IgD-negative memory B cell (primary cell): ENCODE results near the gene ZNF205. TPM values are rescaled to one million over a fixed set of nuclear protein-coding genes. Genes with fewer than 3 reads are reported as not detected.
"Not testable (repeated sequence)": the region's sequence is repeated elsewhere in the genome, so short reads cannot be mapped to it uniquely, and the experiment has no call there.

ENCODE experiments used
- H3K27ac Mint-ChIP-seq, 3 donors: one replicate each; pipeline ENCODE4 v1.8.0; 2020 to 2022; ENCODE audit warnings: mild to moderate bottlenecking in 3 of 3, mixed read lengths in 3 of 3, moderate library complexity in 1 of 3
- H3K27me3 Mint-ChIP-seq: one replicate; pipeline ENCODE4 v1.8.0; 2021; ENCODE audit warnings: mixed read lengths
- H3K36me3 Mint-ChIP-seq: one replicate; pipeline ENCODE4 v1.8.0; 2020; ENCODE audit warnings: mild to moderate bottlenecking, mixed read lengths
- H3K4me1 Mint-ChIP-seq, 3 donors: one replicate each; pipeline ENCODE4 v1.8.0; 2020 to 2022; ENCODE audit warnings: mixed read lengths in 3 of 3, mild to moderate bottlenecking in 1 of 3
- H3K4me3 Mint-ChIP-seq, 4 donors: one replicate each; pipeline ENCODE4 v1.8.0; 2020 to 2022; ENCODE audit warnings: mild to moderate bottlenecking in 4 of 4, mixed read lengths in 4 of 4, moderate library complexity in 3 of 4
- H3K9me3 Mint-ChIP-seq, 3 donors: one replicate each; pipeline ENCODE4 v1.8.0; 2020 to 2021; ENCODE audit warnings: mixed read lengths in 3 of 3, mild to moderate bottlenecking in 1 of 3
- polyA plus RNA-seq: library from polyadenylated mRNA; unstranded; fragments of 300-500 nt; fragmentation: Illumina TruSeq; gene quantifications from one replicate; pipeline ENCODE4 v1.2.3, GENCODE V29; 2021

Gene ZNF205
- polyA plus RNA-seq, 1 donor from 2014 or later, result not detected

GRCh38 chr16:3152277-3152990 lies 40.0 kb downstream of the ZNF205 start:
- H3K9me3 Mint-ChIP-seq, result peaks cover 0 to 10% (median 0%) of the 10 kb centered on the region in 3 donors

GRCh38 chr16:3152991-3153368 lies 40.6 kb downstream of the ZNF205 start:
- Mint-ChIP-seq H3K27ac (peak overlapping the region; percentile 95 to 100 (median 99)), H3K4me1 (peaks cover 18 to 37% (median 25%) of the 10 kb centered on the region in 3 donors)

More at GRCh38 chr16:3152277-3152990, 40.0 kb downstream of the ZNF205 start:
- Mint-ChIP-seq H3K4me1 (peaks cover 14 to 32% (median 22%) of the 10 kb centered on the region in 3 donors), H3K4me3 (peak overlapping the region; percentile 76 to 96 (median 90)), H3K36me3 (no peaks in the 10 kb centered on the region), H3K27ac (peak overlapping the region; percentile 95 to 100 (median 99)), H3K27me3 (peaks cover 1% of the 10 kb centered on the region)

GRCh38 chr16:3155181-3155580 lies 42.8 kb downstream of the ZNF205 start:
- Mint-ChIP-seq H3K4me3 (peak overlapping the region in 2 of 4 donors; percentile 53 to 100), H3K27me3 (peaks cover 1% of the 10 kb centered on the region), H3K4me1 (peaks cover 21 to 44% (median 24%) of the 10 kb centered on the region in 3 donors), H3K9me3 (peaks cover 0 to 12% (median 0%) of the 10 kb centered on the region in 3 donors), H3K36me3 (no peaks in the 10 kb centered on the region), H3K27ac (peak overlapping the region in 2 of 3 donors; percentile 44 to 99)

More at GRCh38 chr16:3152991-3153368, 40.6 kb downstream of the ZNF205 start:
- Mint-ChIP-seq H3K4me3 (peak overlapping the region; percentile 76 to 96 (median 90)), H3K36me3 (no peaks in the 10 kb centered on the region), H3K9me3 (peaks cover 0 to 10% (median 0%) of the 10 kb centered on the region in 3 donors), H3K27me3 (peaks cover 1% of the 10 kb centered on the region)

- H3K27ac Mint-ChIP-seq, result peak overlapping the region in 1 of 3 donors; percentile 99
- no peaks in the 10 kb centered on the region for H3K36me3 Mint-ChIP-seq
- peaks cover 16 to 39% (median 22%) of the 10 kb centered on the region in 3 donors for H3K4me1 Mint-ChIP-seq
- no peaks in the 10 kb centered on the region for H3K27me3 Mint-ChIP-seq
- H3K4me3 Mint-ChIP-seq, result peak overlapping the region in 1 of 4 donors; percentile 100
- H3K9me3 Mint-ChIP-seq, result peaks cover 0 to 12% (median 0%) of the 10 kb centered on the region in 3 donors
Measured at GRCh38 chr16:3155972-3156371, 43.6 kb downstream of the ZNF205 start.

- Mint-ChIP-seq H3K4me3 (peak overlapping the region; percentile 82 to 100 (median 92)), H3K4me1 (peaks cover 9 to 30% (median 16%) of the 10 kb centered on the region in 3 donors), H3K27ac (peak overlapping the region; percentile 92 to 99 (median 93)), H3K9me3 (peaks cover 0 to 6% (median 0%) of the 10 kb centered on the region in 3 donors), H3K27me3 (no peaks in the 10 kb centered on the region), H3K36me3 (no peaks in the 10 kb centered on the region)
Measured at GRCh38 chr16:3157229-3158025, 45.0 kb downstream of the ZNF205 start.

GRCh38 chr16:3158026-3158509 lies 45.7 kb downstream of the ZNF205 start:
- peaks cover 5 to 26% (median 12%) of the 10 kb centered on the region in 3 donors for H3K4me1 Mint-ChIP-seq

GRCh38 chr16:3158510-3159314 lies 46.3 kb downstream of the ZNF205 start:
- Mint-ChIP-seq H3K9me3 (peaks cover 0 to 4% (median 0%) of the 10 kb centered on the region in 3 donors), H3K4me1 (peaks cover 5 to 26% (median 12%) of the 10 kb centered on the region in 3 donors), H3K36me3 (no peaks in the 10 kb centered on the region), H3K27me3 (peaks cover 2% of the 10 kb centered on the region), H3K27ac (peak overlapping the region; percentile 93 to 99 (median 96)), H3K4me3 (peak overlapping the region; percentile 87 to 100 (median 96))

More at GRCh38 chr16:3158026-3158509, 45.7 kb downstream of the ZNF205 start:
- H3K27ac Mint-ChIP-seq, result peak overlapping the region; percentile 92 to 99 (median 93)
- peaks cover 0 to 4% (median 0%) of the 10 kb centered on the region in 3 donors for H3K9me3 Mint-ChIP-seq
- H3K27me3 Mint-ChIP-seq, result peaks cover 2% of the 10 kb centered on the region
- H3K4me3 Mint-ChIP-seq, result peak overlapping the region; percentile 82 to 100 (median 92)
- no peaks in the 10 kb centered on the region for H3K36me3 Mint-ChIP-seq

- Mint-ChIP-seq H3K4me3 (peak overlapping the region in 2 of 4 donors; percentile 76 to 82), H3K4me1 (peaks cover 7 to 22% (median 15%) of the 10 kb centered on the region in 3 donors), H3K27ac (peak overlapping the region; percentile 3 to 71 (median 63)), H3K36me3 (no peaks in the 10 kb centered on the region), H3K9me3 (peaks cover 0 to 2% (median 0%) of the 10 kb centered on the region in 3 donors), H3K27me3 (peaks cover 2% of the 10 kb centered on the region)
Measured at GRCh38 chr16:3161235-3162018, 49.0 kb downstream of the ZNF205 start.

- Mint-ChIP-seq H3K27me3 (peaks cover 4% of the 10 kb centered on the region), H3K9me3 (no peaks in the 10 kb centered on the region), H3K36me3 (no peaks in the 10 kb centered on the region), H3K4me1 (peaks cover 2 to 7% (median 4%) of the 10 kb centered on the region in 3 donors), H3K4me3 (peak overlapping the region in 3 of 4 donors; percentile 28 to 58 (median 55)), H3K27ac (peak overlapping the region in 2 of 3 donors; percentile 39 to 59)
Measured at GRCh38 chr16:3164121-3164991, 52.0 kb downstream of the ZNF205 start.

- Mint-ChIP-seq H3K36me3 (no peaks in the 10 kb centered on the region), H3K27ac (peak overlapping the region in 1 of 3 donors; percentile 83), H3K9me3 (no peaks in the 10 kb centered on the region), H3K4me1 (peaks cover 2 to 5% (median 4%) of the 10 kb centered on the region in 3 donors), H3K4me3 (peak overlapping the region; percentile 54 to 88 (median 77)), H3K27me3 (peaks cover 9% of the 10 kb centered on the region)
Measured at GRCh38 chr16:3165111-3165822, 52.9 kb downstream of the ZNF205 start.

- Mint-ChIP-seq H3K27me3 (peaks cover 20% of the 10 kb centered on the region), H3K27ac (peak overlapping the region in 1 of 3 donors; percentile 83), H3K4me1 (peaks cover 4 to 12% (median 11%) of the 10 kb centered on the region in 3 donors), H3K9me3 (no peaks in the 10 kb centered on the region), H3K4me3 (no peak overlapping the region), H3K36me3 (no peaks in the 10 kb centered on the region)
Measured at GRCh38 chr16:3166505-3166886, 54.1 kb downstream of the ZNF205 start.

GRCh38 chr16:3168729-3169128 lies 56.3 kb downstream of the ZNF205 start:
- H3K9me3 Mint-ChIP-seq, H3K36me3 Mint-ChIP-seq: not testable (repeated sequence)
- H3K4me1 Mint-ChIP-seq, result peaks cover 11 to 17% (median 12%) of the 10 kb centered on the region in 3 donors
- H3K27ac Mint-ChIP-seq, result peak overlapping the region in 1 of 3 donors; percentile 5
- peak overlapping the region in 1 of 4 donors; percentile 47 for H3K4me3 Mint-ChIP-seq
- peaks cover 33% of the 10 kb centered on the region for H3K27me3 Mint-ChIP-seq
